CD4-positive, alpha-beta T cell treated with Interleukin-6 for 4 hours (primary cell): Measurements from ENCODE around the gene RPS21.

Experiments
- DNase-seq: peaks from one replicate; pipeline ENCODE4 v3.0.0-alpha.2; 2020; ENCODE audit warnings: mixed read lengths

RPS21 gene

DNA sequence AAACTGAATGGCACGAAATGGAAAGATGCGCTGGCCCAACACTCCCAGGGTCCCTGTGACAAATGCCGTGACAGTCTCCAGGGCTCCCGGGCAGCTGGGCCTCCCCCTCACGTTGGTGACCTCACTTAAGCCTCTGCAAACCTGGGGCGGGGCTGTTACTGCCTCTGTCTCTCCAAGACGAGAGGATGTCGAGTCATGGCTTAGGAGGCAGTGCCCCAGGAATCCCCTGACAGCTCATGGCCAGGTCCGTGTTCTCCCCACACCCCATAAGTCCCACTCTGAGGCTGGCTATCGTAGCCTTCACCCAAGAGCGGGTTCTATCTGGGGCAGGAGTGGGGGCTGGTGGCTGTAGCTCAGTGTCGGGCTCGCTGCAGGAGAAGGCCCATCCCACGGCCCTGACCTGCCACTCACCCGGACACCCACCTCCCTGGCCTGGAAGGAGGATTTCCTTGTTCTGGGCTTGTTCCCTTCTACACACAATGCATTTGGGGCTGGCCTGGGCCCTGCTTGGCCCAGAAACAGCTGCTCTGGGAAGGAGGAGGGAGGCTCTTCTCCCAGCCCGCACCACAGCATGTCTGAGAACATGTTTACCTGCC is 5.6 kb upstream of the RPS21 start:
- DNase-seq, result no peak

DNA sequence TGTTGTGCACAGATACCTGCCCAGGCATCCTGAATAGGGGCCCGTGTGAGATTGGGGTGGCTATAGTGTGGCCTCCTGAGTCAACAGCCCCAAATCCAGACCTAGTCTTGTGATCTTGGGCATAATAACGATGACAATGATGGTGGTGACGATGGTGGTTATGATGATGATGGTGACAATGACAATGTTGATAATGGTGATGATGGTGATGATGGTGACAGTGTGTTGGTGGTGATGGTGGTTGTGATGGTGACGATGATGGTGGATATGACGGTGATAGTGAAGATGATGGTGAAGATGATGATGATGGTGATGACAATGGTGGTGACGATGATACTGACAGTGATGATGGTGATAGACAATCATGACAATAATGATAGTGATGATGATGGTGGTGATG is 5.1 kb upstream of the RPS21 start:
- DNase-seq, result no peak

DNA sequence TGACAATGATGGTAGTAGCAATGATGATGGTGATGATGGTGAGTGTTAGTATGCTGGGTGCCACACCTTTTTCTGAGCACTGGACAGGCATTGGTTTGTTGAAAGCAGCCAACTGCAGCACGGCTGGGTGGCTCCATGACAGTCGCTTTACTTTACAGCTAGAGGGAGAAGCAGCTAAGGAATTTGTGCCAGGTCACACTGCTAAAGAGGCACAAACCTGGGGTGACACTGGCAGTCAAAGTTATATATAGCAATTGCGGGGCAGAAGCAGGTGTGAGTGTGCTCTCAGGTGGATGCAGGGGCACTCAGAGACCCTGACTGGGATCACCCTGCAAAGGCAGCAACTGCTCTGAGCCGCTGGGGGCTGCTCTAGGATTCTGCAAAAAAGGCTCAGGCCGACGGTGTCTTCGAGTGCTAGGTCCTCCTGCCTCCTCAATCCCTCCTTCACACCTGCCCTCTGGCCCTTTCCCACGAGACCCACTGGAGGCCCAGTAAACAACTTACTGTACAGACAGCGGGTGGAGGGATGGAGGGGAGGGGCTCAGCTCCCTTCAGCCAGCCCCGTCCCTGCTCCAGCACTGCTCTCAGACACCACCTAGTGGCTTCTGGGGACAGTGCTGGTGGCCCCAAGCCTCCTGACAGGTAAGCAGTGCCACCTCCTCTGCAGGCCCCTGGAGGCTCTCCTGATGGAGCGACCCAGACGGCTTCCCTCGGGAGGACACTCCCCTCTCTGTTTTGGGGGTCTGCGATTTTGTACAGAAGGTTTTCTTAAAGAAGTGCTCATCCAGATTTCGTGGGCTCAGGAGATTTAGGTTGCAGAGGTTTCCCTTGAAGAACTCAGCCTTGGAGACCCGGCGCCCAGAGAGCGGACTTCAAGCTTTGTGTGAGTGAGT is 4.4 kb upstream of the RPS21 start:
- DNase-seq, result peak; percentile 82

DNA sequence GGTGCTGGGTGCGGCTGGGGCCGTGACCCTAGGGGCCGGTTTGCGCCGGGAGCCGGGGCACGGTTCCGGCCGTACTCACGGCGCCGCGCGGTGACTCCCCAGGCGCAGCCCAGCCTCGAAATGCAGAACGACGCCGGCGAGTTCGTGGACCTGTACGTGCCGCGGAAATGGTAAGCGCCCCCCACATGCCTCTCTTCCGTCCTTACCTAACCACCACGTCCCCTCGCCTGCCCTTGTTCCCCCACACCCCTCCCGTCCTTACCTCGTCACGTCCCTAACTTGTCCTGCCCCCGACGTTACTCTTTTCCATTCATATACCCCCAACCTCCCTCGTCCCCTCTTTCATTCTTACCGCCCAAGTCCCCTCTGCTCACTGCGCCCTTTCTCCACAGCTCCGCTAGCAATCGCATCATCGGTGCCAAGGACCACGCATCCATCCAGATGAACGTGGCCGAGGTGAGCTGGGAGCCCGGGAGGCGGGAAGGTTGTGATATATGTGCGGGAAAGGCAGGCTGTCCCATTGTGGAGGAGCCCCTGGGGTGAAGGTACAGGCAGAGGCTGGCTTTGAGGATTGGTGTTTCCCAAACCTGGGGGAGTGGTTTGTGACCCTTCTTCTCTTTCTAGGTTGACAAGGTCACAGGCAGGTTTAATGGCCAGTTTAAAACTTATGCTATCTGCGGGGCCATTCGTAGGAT is 463 bp downstream of the RPS21 start:
- DNase-seq, result no peak

DNA sequence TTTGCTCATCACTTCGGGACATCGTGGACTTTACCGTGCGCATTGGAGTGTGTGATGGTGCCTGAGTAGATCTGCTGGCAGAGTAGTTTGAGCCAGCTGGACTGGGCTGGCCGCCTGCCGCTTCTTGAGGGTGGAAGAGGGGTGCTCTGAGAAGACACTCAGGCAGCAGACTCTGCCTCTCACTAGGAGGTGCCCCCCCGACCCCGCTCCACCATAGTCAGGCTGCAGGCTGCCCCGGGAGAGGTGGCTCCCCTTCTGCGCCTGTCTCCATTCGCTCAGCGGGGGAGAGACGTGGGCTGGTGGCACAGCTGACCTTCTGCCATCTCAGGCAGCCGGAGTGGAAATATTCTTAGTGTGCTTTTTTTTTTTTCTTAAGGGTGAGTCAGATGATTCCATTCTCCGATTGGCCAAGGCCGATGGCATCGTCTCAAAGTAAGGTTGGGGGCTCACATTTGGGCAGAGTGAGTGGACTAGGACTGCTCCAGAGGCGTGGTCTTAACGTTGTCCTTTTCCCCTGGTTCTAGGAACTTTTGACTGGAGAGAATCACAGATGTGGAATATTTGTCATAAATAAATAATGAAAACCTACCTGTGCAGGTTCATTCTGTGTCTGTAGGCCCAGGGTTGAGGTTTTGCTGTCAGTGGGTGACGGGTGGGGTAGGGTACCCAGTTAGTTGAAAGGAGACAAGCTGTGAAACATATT is 1.2 kb downstream of the RPS21 start:
- no peak for DNase-seq

DNA sequence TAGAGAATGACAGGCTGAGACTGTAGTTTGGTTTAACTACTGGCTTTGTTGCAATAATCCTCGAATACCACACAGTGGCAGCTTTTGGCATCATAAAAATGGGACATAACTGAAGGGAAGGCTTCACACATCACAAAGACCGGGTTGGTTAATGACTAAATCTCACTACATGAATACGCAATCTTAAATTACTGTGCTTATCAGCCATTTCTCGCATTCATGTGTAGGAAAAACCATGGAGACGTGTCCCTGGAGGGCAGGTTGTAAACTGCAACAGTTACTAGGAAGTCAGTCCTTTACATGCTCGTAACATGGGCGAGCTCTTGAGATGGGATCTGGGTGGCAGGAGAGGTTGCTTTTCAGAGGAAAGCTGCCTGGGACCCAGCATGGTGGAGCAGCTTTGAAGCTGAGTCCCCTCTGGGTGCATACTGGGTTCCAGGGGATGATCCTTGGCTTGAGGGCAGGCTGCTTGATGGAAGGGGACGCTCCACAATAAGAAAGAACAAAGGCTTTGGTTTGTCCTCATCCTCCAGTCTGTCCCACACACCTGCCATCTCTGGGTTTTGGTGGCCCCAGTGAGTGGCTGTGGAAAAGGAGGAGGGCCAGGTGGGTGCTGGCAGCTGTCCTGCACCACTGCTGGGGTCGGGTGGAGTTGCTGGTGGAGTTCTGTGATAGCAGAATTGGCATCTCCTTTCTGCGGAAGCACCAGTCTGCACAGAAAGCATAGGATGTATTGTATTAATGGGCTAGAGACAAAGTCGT is 2.1 kb downstream of the RPS21 start:
- DNase-seq, result no peak

DNA sequence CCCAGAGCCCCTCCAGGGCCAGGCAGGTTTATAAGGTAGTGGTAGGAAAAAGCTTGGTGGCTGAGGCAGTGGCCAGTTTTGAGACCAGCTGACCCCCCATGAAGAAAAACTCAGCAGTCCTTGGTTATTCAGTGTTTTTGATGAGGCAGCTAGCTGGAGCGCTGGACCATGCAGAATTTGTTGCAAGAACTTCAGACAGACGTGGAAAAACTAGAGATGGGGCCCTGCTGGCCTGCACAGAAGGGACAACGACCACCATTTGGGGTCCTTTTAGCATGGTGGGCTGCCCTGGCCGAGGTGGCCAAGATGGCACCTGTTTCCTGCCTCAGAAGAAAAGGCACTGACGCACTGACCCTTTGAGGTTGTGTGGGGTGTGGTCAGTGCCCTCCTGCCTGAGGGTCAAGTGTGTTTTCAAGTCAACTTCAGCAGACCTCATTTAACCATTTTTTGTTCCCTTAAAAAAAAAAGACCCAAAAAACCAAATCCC is 2.7 kb downstream of the RPS21 start:
- DNase-seq, result no peak

DNA sequence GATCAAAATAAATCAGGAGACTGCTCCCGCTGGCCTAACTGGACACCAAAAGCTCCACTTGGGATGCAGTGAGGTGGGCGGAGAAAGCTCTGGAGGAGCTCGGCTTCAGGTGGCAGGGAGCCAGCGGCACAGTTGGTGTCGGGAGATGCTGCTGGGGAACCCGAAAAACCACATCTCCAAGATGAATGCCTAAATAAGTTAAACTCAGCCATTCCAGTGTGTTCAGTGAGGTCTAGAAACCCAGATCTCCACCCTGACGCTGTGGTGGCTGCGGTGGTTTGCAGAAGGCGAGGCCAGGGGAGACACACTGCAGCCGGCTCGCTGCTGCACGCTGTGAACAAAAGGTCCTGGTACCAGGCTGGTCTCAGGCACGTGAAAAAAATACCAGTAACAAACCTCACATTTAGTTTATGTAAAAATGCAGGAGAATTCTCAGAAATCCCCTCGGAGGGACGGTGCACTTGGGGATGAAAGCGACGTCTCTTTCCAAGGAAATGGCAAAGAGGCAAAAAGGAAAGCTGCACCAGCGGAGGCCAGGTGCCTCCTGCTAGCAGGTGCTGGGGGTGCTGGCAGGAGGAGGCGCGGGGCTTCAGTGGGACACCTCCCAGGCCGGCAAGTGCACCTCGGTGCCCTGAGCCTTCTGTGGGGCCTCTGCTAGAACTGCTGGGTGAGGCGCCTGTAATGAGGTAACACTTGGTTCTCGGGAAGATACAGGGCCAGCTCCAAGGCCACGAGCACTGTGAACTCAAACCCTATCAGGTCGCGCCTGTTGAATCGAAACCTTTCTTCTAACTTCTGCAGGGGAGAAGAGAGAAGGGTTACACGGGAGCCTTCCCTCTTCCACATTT is 3.6 kb downstream of the RPS21 start:
- DNase-seq, result no peak

DNA sequence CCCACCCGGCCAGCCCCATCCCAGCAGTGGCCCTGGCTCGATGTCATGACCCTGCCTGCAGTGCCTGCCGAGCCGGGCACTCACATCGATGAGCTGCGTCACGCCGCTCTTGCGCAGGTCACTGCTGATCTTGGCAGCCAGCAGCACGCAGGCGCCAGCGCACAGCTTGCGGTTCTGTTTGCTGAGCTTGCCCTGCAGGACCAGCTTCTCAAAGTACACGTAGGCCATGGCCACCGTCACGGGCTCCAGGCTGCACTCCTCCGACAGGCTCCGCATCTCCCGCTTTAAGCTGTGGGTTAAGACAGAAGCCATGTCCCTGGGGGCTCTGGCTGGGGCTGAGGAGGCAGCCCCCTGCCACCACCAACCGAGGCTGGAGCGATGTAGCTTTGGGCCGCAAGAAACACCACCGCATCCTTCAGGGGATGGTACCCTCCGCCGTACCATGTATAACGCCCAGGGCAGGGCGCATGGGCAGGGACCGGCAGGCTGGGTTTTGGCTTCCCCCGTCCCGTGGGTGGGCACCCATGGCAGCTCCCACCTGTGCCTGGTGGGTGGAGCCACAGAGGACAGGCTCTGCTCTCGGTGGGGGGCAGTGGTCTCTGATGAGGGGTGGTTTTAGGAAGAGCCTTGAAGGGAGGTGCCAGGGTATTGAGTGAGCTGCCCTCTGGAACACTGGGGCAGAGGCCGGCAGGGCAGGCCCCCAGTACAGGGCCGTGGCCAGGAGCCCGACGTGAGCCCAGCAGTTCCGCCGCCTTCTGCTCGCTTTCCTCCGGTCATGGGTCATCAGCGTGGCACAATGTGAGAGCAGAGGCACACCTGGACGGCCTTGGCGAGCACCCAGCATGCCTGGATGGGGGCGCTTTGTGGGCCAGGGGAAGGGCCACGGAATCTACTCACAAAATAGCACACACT is 4.5 kb downstream of the RPS21 start:
- no peak for DNase-seq

DNA sequence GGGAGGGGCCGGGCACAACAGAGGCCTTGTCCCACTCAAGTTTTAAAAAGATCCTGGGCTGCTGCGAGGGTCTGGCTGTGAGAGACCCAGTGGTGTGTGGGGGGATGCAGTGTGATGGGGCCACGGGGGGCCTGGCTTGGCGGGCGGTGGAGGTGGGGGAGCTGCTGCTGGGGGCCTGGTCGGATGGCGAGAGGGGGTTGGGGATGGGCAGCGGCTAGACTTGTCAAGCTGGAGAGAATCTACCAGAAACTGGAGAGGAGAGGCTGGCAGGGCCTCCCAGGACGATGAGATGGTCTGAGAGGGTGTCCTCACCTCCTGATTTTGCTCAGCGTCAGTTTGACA is 5.1 kb downstream of the RPS21 start:
- no peak for DNase-seq

DNA sequence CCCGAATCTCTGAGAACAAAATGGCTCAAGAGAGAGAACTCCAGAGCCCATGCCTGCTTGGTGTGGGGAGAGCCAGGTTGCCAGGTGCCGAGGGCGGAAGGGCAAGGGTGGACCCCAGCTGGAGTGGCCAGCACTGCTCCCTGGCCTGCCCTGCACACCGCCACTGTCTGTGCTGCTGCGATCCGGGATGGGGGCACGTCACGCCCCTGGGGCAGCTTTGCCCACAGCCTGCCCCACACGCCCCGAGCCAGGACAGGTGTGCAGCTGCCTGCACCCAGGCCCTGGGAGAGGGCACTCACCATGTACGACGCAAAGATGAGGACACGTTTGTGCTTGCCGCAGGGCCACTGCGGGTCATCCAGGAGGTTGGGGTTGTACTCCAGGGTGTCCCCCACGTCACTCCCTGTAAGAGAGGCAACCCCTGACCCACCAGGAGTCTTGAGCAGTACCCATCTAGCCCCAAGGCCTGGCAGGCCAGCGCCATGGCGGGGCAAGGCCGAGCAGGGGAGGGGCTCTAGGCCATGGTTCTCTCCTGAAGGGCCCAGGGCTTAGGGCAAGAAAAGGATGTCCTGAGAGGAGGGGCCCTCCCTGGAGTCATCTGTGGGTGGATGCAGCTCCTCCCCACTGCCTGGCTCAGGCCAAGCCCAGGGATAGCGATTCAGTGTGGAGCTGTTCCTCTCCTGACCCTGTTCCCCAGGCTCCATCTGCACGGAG is 5.9 kb downstream of the RPS21 start:
- no peak for DNase-seq

DNA sequence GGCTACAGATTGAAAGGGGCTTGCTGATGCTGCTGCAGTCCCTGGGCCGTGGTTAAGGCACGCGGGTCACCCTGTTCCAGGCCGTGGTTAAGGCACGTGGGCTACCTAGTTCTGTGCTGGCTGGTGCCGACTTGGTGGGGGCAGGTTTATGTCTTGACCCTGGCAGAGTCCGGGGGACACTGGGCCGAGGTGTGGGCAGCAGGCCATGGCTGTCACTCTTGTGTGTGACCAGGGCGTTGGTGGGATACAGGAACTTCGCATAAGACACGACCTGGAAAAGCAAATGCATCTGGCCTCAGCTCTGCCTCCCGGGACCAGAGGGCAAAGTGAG is 6.4 kb downstream of the RPS21 start:
- no peak for DNase-seq

DNA sequence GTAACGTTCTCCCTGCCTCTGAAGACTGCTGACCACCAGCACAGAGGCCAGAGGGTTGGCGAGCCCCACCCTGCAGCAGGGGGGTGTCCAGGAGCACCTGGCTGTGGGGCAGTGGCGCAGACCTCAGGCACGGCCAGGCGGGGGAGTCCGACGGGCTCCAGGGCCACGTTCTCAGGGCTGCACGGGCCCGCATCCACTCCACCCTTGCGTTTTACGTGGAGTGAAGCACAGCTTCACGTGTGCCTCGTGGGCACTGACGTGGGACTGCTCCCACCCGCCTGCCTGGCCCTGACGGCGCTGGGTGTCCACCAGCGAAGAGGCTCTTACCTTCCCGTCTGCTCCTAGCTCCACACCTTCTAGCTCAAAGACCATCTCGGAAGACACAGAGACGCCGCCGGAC is 6.9 kb downstream of the RPS21 start:
- DNase-seq, result no peak

DNA sequence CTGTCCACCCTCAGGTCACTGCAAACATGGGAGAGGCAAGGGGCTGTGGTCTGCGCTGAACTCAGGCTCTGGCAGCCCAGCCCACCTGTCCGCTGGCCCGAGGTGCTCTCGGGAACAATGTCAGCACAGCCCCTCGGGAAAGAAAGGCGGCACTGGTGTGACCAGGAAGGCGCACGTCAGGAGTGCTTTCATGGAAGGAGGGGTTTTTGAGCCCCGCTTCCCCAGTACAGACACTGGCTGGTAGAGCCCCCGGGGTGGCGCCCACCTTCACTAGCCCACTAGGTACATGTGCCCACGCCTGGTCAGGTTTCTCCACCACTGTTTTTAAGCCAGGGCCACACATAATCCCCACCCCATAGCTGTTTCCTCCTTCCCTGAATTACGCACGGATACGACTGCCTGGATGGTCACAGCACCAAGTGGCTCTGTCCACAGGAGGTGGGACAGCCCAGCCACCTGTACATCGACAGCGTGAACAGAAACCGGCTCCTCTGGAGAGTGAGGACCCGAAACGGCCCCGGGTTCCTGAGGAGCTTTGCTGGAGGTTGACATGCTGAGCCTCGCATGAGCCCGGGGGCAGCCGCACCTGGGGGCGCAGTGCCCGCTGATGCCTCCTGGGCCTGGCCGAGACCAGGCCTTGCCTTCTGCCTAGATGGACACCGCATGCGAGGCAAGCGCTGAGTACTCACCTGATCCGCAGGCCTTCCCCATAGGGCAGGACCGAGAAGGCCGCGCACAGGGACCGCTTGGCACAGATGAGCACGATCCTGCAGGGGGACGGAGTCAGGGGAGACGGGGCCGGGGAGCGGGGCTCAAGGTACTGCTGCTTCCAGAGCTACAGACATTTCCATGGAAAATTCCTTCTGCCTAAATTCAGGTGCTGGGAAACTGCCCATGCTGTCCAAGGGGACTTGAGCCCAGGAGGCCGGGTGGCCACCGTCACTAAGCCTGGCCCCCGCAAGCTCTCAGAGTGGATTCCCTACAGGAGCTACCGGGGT is 7.6 kb downstream of the RPS21 start:
- DNase-seq, result no peak

DNA sequence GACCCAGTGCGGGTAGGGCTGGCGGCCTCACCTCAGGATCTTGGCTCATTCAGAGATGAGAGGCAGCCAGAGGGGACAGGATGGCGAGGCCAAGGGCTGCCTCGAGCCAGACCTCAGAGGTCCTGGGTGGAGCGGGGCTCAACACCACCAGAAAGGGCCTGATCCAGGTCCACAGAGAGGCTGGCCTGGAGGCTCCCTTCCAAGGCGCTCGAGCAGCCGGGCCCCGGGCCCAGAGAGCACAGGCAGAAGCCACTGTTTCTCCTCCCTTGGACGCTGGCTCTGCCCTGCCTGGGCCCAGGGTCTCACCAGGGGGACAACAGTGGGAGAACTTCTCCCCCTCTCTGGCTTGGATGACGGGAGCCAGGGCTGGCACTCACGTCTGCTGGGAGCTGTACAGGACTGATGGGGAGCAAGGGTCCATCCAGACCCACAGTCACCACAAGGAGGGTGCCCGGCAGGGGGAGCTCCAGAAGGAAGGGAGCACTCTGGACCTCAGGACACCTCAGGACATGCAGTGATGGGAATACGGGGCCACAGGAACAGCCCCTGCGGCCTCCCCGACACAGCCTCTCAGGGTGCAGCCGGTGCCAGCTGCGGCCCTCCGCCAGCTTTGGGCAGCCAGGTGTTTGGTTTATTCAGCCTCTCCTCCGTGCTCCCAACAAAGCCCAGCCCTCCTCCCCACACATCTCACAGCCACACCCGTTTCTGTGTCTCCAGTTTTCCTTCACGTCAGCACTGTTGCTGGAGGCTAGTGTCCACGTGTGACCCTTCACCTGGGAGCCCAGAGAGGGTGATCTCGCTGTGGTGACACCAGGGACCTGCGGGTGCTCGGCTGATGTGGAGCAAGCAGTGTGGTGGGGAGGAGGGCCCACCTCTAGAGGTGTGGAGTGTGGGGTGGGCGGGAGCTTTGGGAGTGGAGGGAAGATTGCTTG is 8.7 kb downstream of the RPS21 start:
- no peak for DNase-seq

DNA sequence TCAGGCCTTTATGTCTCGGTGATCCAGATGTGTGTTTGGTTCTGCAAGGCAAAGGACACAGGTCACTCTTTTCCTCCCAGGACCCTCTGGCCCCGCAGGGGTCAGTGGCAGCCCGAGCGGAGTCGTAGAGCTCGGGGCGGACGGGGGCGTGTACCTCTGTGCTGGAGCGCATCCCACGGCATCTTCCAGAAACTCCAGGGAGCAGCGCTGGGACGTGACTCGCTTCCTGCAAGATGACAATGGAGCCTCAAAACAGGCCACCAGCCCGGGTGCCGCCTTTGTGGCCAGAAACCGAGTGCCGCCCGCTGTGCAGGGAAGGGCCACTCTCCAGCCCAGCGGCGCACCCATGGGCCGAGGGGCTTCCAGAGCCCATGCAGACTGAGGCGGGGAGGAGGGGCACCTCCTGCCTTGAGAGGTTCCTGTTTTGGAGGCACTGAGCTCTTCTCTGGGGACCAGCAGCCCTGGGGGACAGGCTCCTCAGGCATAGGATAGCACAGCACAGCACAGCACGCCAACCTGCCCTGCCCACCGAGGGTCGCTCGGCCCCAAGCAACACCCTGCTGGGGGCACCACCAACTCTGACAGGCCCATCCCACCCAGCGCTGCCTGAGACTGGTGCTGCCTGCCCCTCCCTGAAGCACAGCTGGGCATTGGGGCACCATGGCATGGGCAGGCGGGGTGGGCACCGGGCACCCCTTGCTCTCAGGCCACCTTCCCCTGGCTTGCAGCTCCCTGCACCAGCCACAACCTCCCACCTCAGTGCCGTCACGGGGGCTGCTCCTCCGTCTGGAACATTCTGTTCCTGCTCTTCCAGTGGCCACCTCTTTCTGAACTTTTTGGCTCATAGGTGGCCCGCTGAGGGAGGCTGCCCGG is 9.7 kb downstream of the RPS21 start:
- no peak for DNase-seq
